ENCODE results near the gene MRPL54. TPM values are rescaled to one million over a fixed set of nuclear protein-coding genes. Genes with fewer than 3 reads are reported as not detected.

The MRPL54 gene
- polyA plus RNA-seq, 2 of the 4 experiments (the other 2 are of a cell fraction) = 30.8 to 47.5 TPM

- no peak for DNase-seq (ENCODE audit: low read depth in 1 of 2, low spot score in 1 of 2)
- CTCF ChIA-PET = interaction anchor here (0.9 to 1.1 kb wide), 2 partner anchors 9 to 15 kb away, joined by 3 read pairs; no protein-coding TSS in a partner anchor
- Histone ChIP-seq H3K4me1 (peaks cover 35% of the 10 kb centered on the region), H3K27ac (peak overlapping the region; percentile 51 to 77; a peak in 4 of 6 replicates), H3K4me2 (peak overlapping the region; percentile 89), H3K4me3 (peak overlapping the region; percentile 38), H3K9me3 (no peaks in the 10 kb centered on the region)
- no peak for ATAC-seq
- no peak for FAIRE-seq
- no peak for TF ChIP-seq BHLHE40 (IDR thresholded peaks at IDR 0.05; ENCODE audit: low read depth, low read length)
- TF ChIP-seq FOSB (CRISPR knock-in tag; IDR thresholded peaks at IDR 0.05) = no peak
- TF ChIP-seq CHD4 (IDR thresholded peaks at IDR 0.05; ENCODE audit: borderline replicate concordance) = no peak
- WGBS (ENCODE audit: missing lambda C conversion rate) = 50% methylated on average over 22 of the region's 26 CpGs
- POLR2A ChIA-PET = no interaction called here
Measured at GRCh38 chr19:3721887-3722442, 40.5 kb upstream of the MRPL54 start.

GRCh38 chr19:3722443-3723109 is 39.9 kb upstream of the MRPL54 start:
- Histone ChIP-seq H3K4me1 (peaks cover 36% of the 10 kb centered on the region), H3K27ac (peak overlapping the region in 1 of 2 experiments; percentile 77; a peak in 2 of 6 replicates), H3K4me2 (peak overlapping the region; percentile 89), H3K9me3 (no peaks in the 10 kb centered on the region), H3K4me3 (no peak overlapping the region; the same call in 2 of the 3 replicates)
- ATAC-seq (no peak), FAIRE-seq (no peak), DNase-seq (ENCODE audit: low read depth in 1 of 2, low spot score in 1 of 2) (no peak)
- ChIA-PET CTCF (interaction anchor here (1.1 kb wide), 1 partner anchor 16 kb away, joined by 3 read pairs; no protein-coding TSS in a partner anchor), POLR2A (no interaction called here)
- 20% methylated on average over 1 of the region's 30 CpGs for WGBS (ENCODE audit: missing lambda C conversion rate)
- no peak for TF ChIP-seq POLR2AphosphoS2 (conservative IDR thresholded peaks at IDR 0.05; ENCODE audit: low read length)
- TF ChIP-seq CEBPB (IDR thresholded peaks at IDR 0.05) = no peak
- TF ChIP-seq FOSB (CRISPR knock-in tag; IDR thresholded peaks at IDR 0.05) = no peak

GRCh38 chr19:3723110-3723488 is 39.4 kb upstream of the MRPL54 start:
- POLR2A ChIA-PET = no interaction called here
- Histone ChIP-seq H3K9me3 (no peaks in the 10 kb centered on the region), H3K4me3 (no peak overlapping the region), H3K27ac (no peak overlapping the region), H3K4me1 (peaks cover 40% of the 10 kb centered on the region), H3K4me2 (no peak overlapping the region)
- ATAC-seq (no peak), FAIRE-seq (no peak), DNase-seq (ENCODE audit: low read depth in 1 of 2, low spot score in 1 of 2) (no peak)
- TF ChIP-seq MYC (IDR thresholded peaks at IDR 0.05; ENCODE audit: borderline replicate concordance, low read length) (no peak), NPAS2 (CRISPR knock-in tag; IDR thresholded peaks at IDR 0.05; ENCODE audit: borderline replicate concordance) (no peak), CHD2 (IDR thresholded peaks at IDR 0.05; ENCODE audit: low read length, partially characterized antibody) (no peak), REST (IDR thresholded peaks at IDR 0.05) (no peak), HDAC2 (IDR thresholded peaks at IDR 0.05) (no peak), FOSB (CRISPR knock-in tag; IDR thresholded peaks at IDR 0.05) (no peak), RCOR1 (IDR thresholded peaks at IDR 0.05; ENCODE audit: low read depth, low read length) (no peak), ZSCAN20 (CRISPR knock-in tag; IDR thresholded peaks at IDR 0.05) (no peak), PBX3 (IDR thresholded peaks at IDR 0.05) (no peak)
- 89% methylated on average over 5 of the region's 5 CpGs for WGBS (ENCODE audit: missing lambda C conversion rate)
- CTCF ChIA-PET = no interaction called here

- Histone ChIP-seq H3K4me3 (no peak overlapping the region), H3K4me1 (peaks cover 38% of the 10 kb centered on the region), H3K4me2 (no peak overlapping the region), H3K9me3 (no peaks in the 10 kb centered on the region), H3K27ac (no peak overlapping the region; a peak in 1 of 6 replicates)
- FAIRE-seq (no peak), DNase-seq (ENCODE audit: low read depth in 1 of 2, low spot score in 1 of 2) (no peak), ATAC-seq (no peak)
- ChIA-PET CTCF (interaction anchor here (1.2 kb wide), 1 partner anchor 21 kb away, joined by 4 read pairs; no protein-coding TSS in a partner anchor), POLR2A (no interaction called here)
- 58% methylated on average over 8 of the region's 8 CpGs for WGBS (ENCODE audit: missing lambda C conversion rate)
- TF ChIP-seq FOSL2 (IDR thresholded peaks at IDR 0.05) (no peak), FOSL2 (CRISPR knock-in tag; IDR thresholded peaks at IDR 0.05) (no peak), HOXA7 (CRISPR knock-in tag; IDR thresholded peaks at IDR 0.05) (no peak), USF2 (IDR thresholded peaks at IDR 0.05) (no peak), SREBF2 (IDR thresholded peaks at IDR 0.05) (no peak), BHLHE40 (IDR thresholded peaks at IDR 0.05; ENCODE audit: low read depth, low read length) (no peak), HES2 (IDR thresholded peaks at IDR 0.05) (no peak), MAFK (IDR thresholded peaks at IDR 0.05; ENCODE audit: partially characterized antibody) (no peak), MAZ (IDR thresholded peaks at IDR 0.05; ENCODE audit: borderline replicate concordance, low read depth, low read length) (no peak), HMGXB4 (CRISPR knock-in tag; IDR thresholded peaks at IDR 0.05; ENCODE audit: borderline replicate concordance) (no peak)
Measured at GRCh38 chr19:3723883-3724282, 38.6 kb upstream of the MRPL54 start.

All from A549 (cell line).